H9 (cell line): ENCODE results near the gene CHAMP1. TPM values are rescaled to one million over a fixed set of nuclear protein-coding genes. Genes with fewer than 3 reads are reported as not detected.

Experiments
- DNase-seq: peaks from one replicate; pipeline ENCODE4 v3.0.0-alpha.2; 2017
- H2AFZ ChIP-seq: one replicate; pipeline ENCODE4 v1.6.1; 2013; ENCODE audit warnings: mild to moderate bottlenecking, low read length, control low read depth, moderate library complexity
- H2AK5ac ChIP-seq: 2 replicates; pipeline ENCODE4 v1.6.1; 2013; ENCODE audit warnings: low read length, control low read depth, mixed read lengths; ENCODE audit not compliant: insufficient read length
- H2BK120ac ChIP-seq: one replicate; pipeline ENCODE4 v1.6.1; 2013; ENCODE audit warnings: low read depth, mild to moderate bottlenecking, low read length, control low read depth, inconsistent platforms; ENCODE audit not compliant: poor library complexity, severe bottlenecking
- H2BK12ac ChIP-seq: 2 replicates; pipeline ENCODE4 v1.6.1; 2013; ENCODE audit warnings: low read length, control low read depth, mixed read lengths, low read depth; ENCODE audit not compliant: insufficient read length
- H2BK15ac ChIP-seq: 2 replicates; pipeline ENCODE4 v1.6.1; 2013; ENCODE audit warnings: low read depth, low read length, control low read depth
- H2BK20ac ChIP-seq: one replicate; pipeline ENCODE4 v1.6.1; 2013; ENCODE audit warnings: low read depth, mild to moderate bottlenecking, low read length, control low read depth, inconsistent platforms; ENCODE audit not compliant: poor library complexity, severe bottlenecking
- H2BK5ac ChIP-seq: 2 replicates; pipeline ENCODE4 v1.6.1; 2013; ENCODE audit warnings: low read length, control low read depth, mixed read lengths; ENCODE audit not compliant: insufficient read length
- H3K14ac ChIP-seq: 2 replicates; pipeline ENCODE4 v1.6.1; 2013; ENCODE audit warnings: low read length, control low read depth; ENCODE audit not compliant: insufficient read depth
- H3K18ac ChIP-seq: 2 replicates; pipeline ENCODE4 v1.6.1; 2013; ENCODE audit warnings: low read depth, mild to moderate bottlenecking, mixed read lengths, low read length, control low read depth; ENCODE audit not compliant: insufficient read length
- H3K23ac ChIP-seq: 2 replicates; pipeline ENCODE4 v1.6.1; 2013; ENCODE audit warnings: low read length, control low read depth, mixed read lengths, low read depth; ENCODE audit not compliant: insufficient read length
- H3K23me2 ChIP-seq: 2 replicates; pipeline ENCODE4 v1.6.1; 2013; ENCODE audit warnings: low read depth, mild to moderate bottlenecking, mixed read lengths, low read length, control low read depth; ENCODE audit not compliant: insufficient read length, poor library complexity, severe bottlenecking
- H3K27ac ChIP-seq: 2 replicates; pipeline ENCODE4 v1.5.1; 2013; ENCODE audit warnings: low read length, control low read depth, mixed read lengths, low read depth; ENCODE audit not compliant: insufficient read length
- H3K27me3 ChIP-seq: 2 replicates; pipeline ENCODE4 v1.6.1; 2013; ENCODE audit warnings: low read length, control low read depth, inconsistent platforms; ENCODE audit not compliant: insufficient read depth
- H3K4ac ChIP-seq: 2 replicates; pipeline ENCODE4 v1.6.1; 2013; ENCODE audit warnings: low read depth, mild to moderate bottlenecking, control low read depth, inconsistent platforms, low read length, moderate library complexity
- H3K4me1 ChIP-seq: 2 replicates; pipeline ENCODE4 v1.6.1; 2013; ENCODE audit warnings: low read length, control low read depth, inconsistent platforms; ENCODE audit not compliant: insufficient read depth
- H3K4me2 ChIP-seq: 2 replicates; pipeline ENCODE4 v1.6.1; 2013; ENCODE audit warnings: low read length, control low read depth, mixed read lengths; ENCODE audit not compliant: insufficient read length, insufficient read depth
- H3K56ac ChIP-seq: 2 replicates; pipeline ENCODE4 v1.6.1; 2013; ENCODE audit warnings: low read depth, mild to moderate bottlenecking, mixed read lengths, low read length, control low read depth; ENCODE audit not compliant: insufficient read length
- H3K79me1 ChIP-seq: 2 replicates; pipeline ENCODE4 v1.6.1; 2013; ENCODE audit warnings: low read depth, mild to moderate bottlenecking, moderate library complexity, low read length, control low read depth, inconsistent platforms; ENCODE audit not compliant: insufficient read depth, poor library complexity, severe bottlenecking
- H3K79me2 ChIP-seq: 2 replicates; pipeline ENCODE4 v1.6.1; 2013; ENCODE audit warnings: low read length, control low read depth, inconsistent platforms; ENCODE audit not compliant: insufficient read depth
- H3K9ac ChIP-seq: 2 replicates; pipeline ENCODE4 v1.6.1; 2013; ENCODE audit warnings: low read length, control low read depth, mixed read lengths; ENCODE audit not compliant: insufficient read length; ENCODE audit errors: extremely low read depth
- H3K9me3 ChIP-seq: one replicate; pipeline ENCODE4 v1.6.1; 2013; ENCODE audit warnings: low read depth, low read length, inconsistent platforms; ENCODE audit not compliant: control insufficient read depth
- H3T11ph ChIP-seq: one replicate; pipeline ENCODE4 v1.6.1; 2013; ENCODE audit warnings: mild to moderate bottlenecking, low read length, control low read depth, inconsistent platforms
- H4K20me1 ChIP-seq: one replicate; pipeline ENCODE4 v1.6.1; 2013; ENCODE audit not compliant: control insufficient read depth, insufficient read length, insufficient read depth
- H4K5ac ChIP-seq: 2 replicates; pipeline ENCODE4 v1.6.1; 2013; ENCODE audit warnings: low read depth, mild to moderate bottlenecking, mixed read lengths, low read length, control low read depth; ENCODE audit not compliant: insufficient read length
- H4K8ac ChIP-seq: replicated peaks from 2 replicates; pipeline ENCODE4 v1.6.1; 2013; ENCODE audit warnings: low read length, control low read depth, mixed read lengths, low read depth; ENCODE audit not compliant: insufficient read length
- H4K91ac ChIP-seq: 2 replicates; pipeline ENCODE4 v1.6.1; 2013; ENCODE audit warnings: low read depth, mild to moderate bottlenecking, moderate library complexity, mixed read lengths, low read length, control low read depth; ENCODE audit not compliant: insufficient read length
- H3K27ac Mint-ChIP-seq, 3 experiments: 2 replicates in 2 of 3; 3 replicates in 1 of 3; pipeline ENCODE4 v1.8.0; 2020 to 2021; ENCODE audit warnings: mixed read lengths in 3 of 3, mild to moderate bottlenecking in 1 of 3, moderate library complexity in 1 of 3
- H3K27me3 Mint-ChIP-seq: 2 replicates; pipeline ENCODE4 v1.8.0; 2021; ENCODE audit warnings: low read depth, mild to moderate bottlenecking, moderate library complexity, mixed read lengths
- H3K36me3 Mint-ChIP-seq, 3 experiments: 2 replicates in 2 of 3; 3 replicates in 1 of 3; pipeline ENCODE4 v1.8.0; 2020 to 2021; ENCODE audit warnings: low read depth in 3 of 3, mixed read lengths in 3 of 3; ENCODE audit not compliant: insufficient read depth in 1 of 3
- H3K4me1 Mint-ChIP-seq, 2 experiments: 2 replicates each; pipeline ENCODE4 v1.8.0; 2020; ENCODE audit warnings: mixed read lengths in 2 of 2
- H3K4me3 Mint-ChIP-seq, 2 experiments: 2 replicates in 1 of 2; 3 replicates in 1 of 2; pipeline ENCODE4 v1.8.0; 2020 to 2021; ENCODE audit warnings: mild to moderate bottlenecking in 2 of 2, mixed read lengths in 2 of 2, moderate library complexity in 1 of 2
- H3K9me3 Mint-ChIP-seq, 2 experiments: 2 replicates in 1 of 2; 3 replicates in 1 of 2; pipeline ENCODE4 v1.8.0; 2020; ENCODE audit warnings: mild to moderate bottlenecking in 2 of 2, mixed read lengths in 2 of 2, moderate library complexity in 1 of 2
- CTCF ChIP-seq: fragments of 200-600 bp; sonication (generic); conservative IDR thresholded peaks from 3 replicates; pipeline ENCODE4 v1.8.0; 2021; ENCODE audit warnings: antibody characterized with exemption, mild to moderate bottlenecking
- WGBS: extraction: QIAGEN DNeasy Blood & Tissue Kit; methylation state at CpG from one replicate; pipeline ENCODE4 v1.1.7; 2013; ENCODE audit warnings: missing lambda C conversion rate, low lambda C conversion rate, mixed read lengths; ENCODE audit not compliant: insufficient read length; ENCODE audit errors: extremely low coverage; 5-methylcytosine and 5-hydroxymethylcytosine counted together
- total RNA-seq: library from RNA; stranded (reverse); gene quantifications from 2 replicates; pipeline ENCODE4 v1.2.1, GENCODE V29; 2021

Gene CHAMP1
- total RNA-seq, 1 experiment from 2014 or later, result 62.1 TPM

DNA sequence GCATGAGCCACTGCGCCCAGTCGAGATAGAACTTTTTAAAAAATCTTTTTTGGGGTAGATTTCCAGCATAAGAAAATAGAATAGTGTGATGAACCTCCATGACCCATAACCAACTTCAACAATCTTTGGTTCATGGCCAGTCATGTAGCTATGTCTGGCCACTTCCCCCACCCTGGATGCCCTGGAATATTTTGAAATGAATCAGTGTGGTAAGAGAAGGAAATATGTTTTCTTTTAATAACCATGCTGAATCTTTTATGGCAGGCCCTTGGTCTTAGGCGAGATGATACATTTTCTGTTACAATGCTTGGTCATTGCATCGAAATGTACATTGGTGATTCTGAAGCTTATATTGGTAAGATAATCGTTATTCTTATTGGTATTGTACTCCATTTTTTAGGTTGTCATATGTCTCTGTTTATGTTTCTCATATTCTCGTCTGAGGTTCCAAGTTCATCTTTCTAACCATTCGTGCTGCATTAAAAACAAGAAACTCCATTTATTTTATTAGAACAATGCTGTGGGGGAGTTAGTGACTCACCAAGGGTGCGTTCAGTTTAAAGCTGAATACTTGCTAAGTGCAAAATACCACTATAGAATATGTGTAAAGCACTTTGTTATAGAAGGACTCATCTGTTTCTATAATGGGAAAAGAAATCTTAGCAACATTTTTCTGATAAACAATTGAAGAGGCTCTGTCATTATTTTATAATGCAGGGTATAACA, 49.3 kb upstream of the CHAMP1 start:
- no peak overlapping the region for H3K9ac ChIP-seq
- no peak overlapping the region for H2AK5ac ChIP-seq
- no peak overlapping the region for H3K27ac ChIP-seq
- H3K4me3 Mint-ChIP-seq, result no peak overlapping the region
- H2BK15ac ChIP-seq, result no peak overlapping the region
- no peaks in the 10 kb centered on the region for H3K23me2 ChIP-seq
- H4K8ac ChIP-seq, result no peak overlapping the region
- no peaks in the 10 kb centered on the region for H3K4me1 Mint-ChIP-seq
- peaks cover 63 to 92% (median 88%) of the 10 kb centered on the region in 3 experiments for H3K36me3 Mint-ChIP-seq
- no peak overlapping the region for H4K91ac ChIP-seq
- H3K23ac ChIP-seq, result no peak overlapping the region
- H3K4ac ChIP-seq, result no peak overlapping the region
- no peak overlapping the region for H3K14ac ChIP-seq
- H2AFZ ChIP-seq, result no peak overlapping the region
- no peaks in the 10 kb centered on the region for H3K27me3 ChIP-seq
- H3K9me3 ChIP-seq, result no peaks in the 10 kb centered on the region
- no peak overlapping the region for H2BK20ac ChIP-seq
- H3K4me2 ChIP-seq, result no peak overlapping the region
- H3K79me1 ChIP-seq, result no peaks in the 10 kb centered on the region
- H3K79me2 ChIP-seq, result no peaks in the 10 kb centered on the region
- H4K5ac ChIP-seq, result no peak overlapping the region
- no CpG with 5 or more reads among the region's 8 CpGs for WGBS
- H3K27me3 Mint-ChIP-seq, result no peaks in the 10 kb centered on the region; the same call in 1 of the 2 replicates
- H2BK5ac ChIP-seq, result no peak overlapping the region
- H2BK120ac ChIP-seq, result no peak overlapping the region
- H4K20me1 ChIP-seq, result no peaks in the 10 kb centered on the region
- H3K4me1 ChIP-seq, result no peaks in the 10 kb centered on the region
- no peak for TF ChIP-seq CTCF
- no peak overlapping the region for H3T11ph ChIP-seq
- H3K56ac ChIP-seq, result no peak overlapping the region
- DNase-seq, result no peak
- no peaks in the 10 kb centered on the region for H3K9me3 Mint-ChIP-seq
- no peak overlapping the region for H3K18ac ChIP-seq
- H2BK12ac ChIP-seq, result no peak overlapping the region
- 0 out of 7 replicates have a peak overlapping the region, but pooled peaks of 1 of the 3 experiments have one; percentile 57 for H3K27ac Mint-ChIP-seq
